ENCODE data around the gene TMPRSS11D.

TMPRSS11D gene

DNA sequence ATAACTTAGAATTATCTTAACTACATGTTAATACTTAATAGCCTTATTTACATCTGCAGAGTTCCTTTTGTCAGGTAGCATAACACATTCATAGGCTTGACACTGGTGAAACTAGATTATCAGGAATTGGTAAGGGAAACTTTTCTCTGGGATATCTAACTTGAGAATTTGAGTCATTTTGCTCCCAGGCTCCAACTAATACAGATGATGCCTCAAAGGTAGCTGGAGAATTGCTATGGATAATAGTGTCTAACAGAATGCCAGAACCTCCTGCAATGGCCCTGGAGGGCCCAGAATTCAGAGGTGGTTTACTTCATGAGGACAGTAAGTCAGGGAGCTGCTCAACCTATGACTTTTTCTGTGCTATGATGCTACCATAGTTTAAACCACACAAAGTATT, 13.9 kb upstream of the TMPRSS11D start:
- Histone ChIP-seq H3K4me3 (ENCODE audit: low read length) (no peak overlapping the region), H3K4me2 (ENCODE audit: low read length) (no peak overlapping the region), H3K79me2 (ENCODE audit: control insufficient read depth, low read length) (no peaks in the 10 kb centered on the region), H3F3A (ENCODE audit: control insufficient read depth, insufficient read depth) (no peaks in the 10 kb centered on the region), H3K9me2 (replicated peaks; ENCODE audit: control insufficient read depth, low read length) (no peaks in the 10 kb centered on the region), H3K27ac (ENCODE audit: low read depth, low read length) (no peak overlapping the region), H3K9me3 (ENCODE audit: control insufficient read depth, insufficient read depth, low read length) (peaks cover 2% of the 10 kb centered on the region; the same call in 1 of the 2 replicates), H3K36me3 (ENCODE audit: control insufficient read depth, low read length) (no peaks in the 10 kb centered on the region), H4K20me1 (ENCODE audit: control insufficient read depth, insufficient read depth, low read depth, low read length) (no peaks in the 10 kb centered on the region), H3K27me3 (ENCODE audit: control insufficient read depth, low read length) (no peaks in the 10 kb centered on the region), H3K4me1 (ENCODE audit: control insufficient read depth, low read length) (no peaks in the 10 kb centered on the region)
- TF ChIP-seq, protein P1, sequence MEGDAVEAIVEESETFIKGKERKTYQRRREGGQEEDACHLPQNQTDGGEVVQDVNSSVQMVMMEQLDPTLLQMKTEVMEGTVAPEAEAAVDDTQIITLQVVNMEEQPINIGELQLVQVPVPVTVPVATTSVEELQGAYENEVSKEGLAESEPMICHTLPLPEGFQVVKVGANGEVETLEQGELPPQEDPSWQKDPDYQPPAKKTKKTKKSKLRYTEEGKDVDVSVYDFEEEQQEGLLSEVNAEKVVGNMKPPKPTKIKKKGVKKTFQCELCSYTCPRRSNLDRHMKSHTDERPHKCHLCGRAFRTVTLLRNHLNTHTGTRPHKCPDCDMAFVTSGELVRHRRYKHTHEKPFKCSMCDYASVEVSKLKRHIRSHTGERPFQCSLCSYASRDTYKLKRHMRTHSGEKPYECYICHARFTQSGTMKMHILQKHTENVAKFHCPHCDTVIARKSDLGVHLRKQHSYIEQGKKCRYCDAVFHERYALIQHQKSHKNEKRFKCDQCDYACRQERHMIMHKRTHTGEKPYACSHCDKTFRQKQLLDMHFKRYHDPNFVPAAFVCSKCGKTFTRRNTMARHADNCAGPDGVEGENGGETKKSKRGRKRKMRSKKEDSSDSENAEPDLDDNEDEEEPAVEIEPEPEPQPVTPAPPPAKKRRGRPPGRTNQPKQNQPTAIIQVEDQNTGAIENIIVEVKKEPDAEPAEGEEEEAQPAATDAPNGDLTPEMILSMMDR (IDR thresholded peaks at IDR 0.05; ENCODE audit: low read depth, low read length, poor library complexity, severe bottlenecking): no peak
- no peak for TF ChIP-seq EZH2phosphoT487 (IDR thresholded peaks at IDR 0.05; ENCODE audit: borderline replicate concordance, low read length)

DNA sequence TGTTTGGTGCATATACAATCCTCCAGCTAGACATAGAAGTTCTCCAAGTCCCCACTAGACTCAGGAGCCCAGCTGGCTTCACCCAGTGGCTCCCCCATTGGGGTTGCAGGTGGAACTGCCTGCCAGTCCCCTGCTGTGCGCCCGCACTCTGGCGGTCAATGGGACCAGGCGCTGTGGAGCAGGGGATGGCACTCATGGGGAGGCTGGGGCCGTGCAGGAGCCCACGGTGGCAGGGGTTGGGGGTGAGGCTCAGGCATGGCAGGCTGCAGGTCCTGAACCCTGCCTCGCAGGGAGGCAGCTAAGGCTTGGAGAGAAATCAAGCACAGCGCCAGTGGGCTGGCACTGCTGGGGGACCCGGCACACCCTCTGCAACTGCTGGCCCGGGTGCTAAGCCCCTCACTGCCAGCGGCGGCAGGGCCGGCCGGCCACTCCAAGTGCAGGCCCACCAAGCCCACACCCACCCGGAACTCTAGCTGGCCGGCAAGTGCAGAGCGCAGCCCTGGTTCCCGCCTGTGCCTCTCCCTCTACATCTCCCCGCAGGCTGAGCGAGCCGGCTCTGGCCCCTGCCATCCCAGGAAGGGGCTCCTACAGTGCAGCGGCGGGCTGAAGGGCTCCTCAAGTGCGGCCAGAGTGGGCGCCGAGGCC, 12.7 kb upstream of the TMPRSS11D start:
- Histone ChIP-seq H3K9me2 (replicated peaks; ENCODE audit: control insufficient read depth, low read length) (no peaks in the 10 kb centered on the region), H4K20me1 (ENCODE audit: control insufficient read depth, insufficient read depth, low read depth, low read length) (no peaks in the 10 kb centered on the region), H3K79me2 (ENCODE audit: control insufficient read depth, low read length) (no peaks in the 10 kb centered on the region), H3K4me2 (ENCODE audit: low read length) (no peak overlapping the region), H3K4me1 (ENCODE audit: control insufficient read depth, low read length) (no peaks in the 10 kb centered on the region), H3K27me3 (ENCODE audit: control insufficient read depth, low read length) (no peaks in the 10 kb centered on the region), H3K36me3 (ENCODE audit: control insufficient read depth, low read length) (no peaks in the 10 kb centered on the region), H3F3A (ENCODE audit: control insufficient read depth, insufficient read depth) (no peaks in the 10 kb centered on the region), H3K4me3 (ENCODE audit: low read length) (no peak overlapping the region), H3K9me3 (ENCODE audit: control insufficient read depth, insufficient read depth, low read length) (peaks cover 2% of the 10 kb centered on the region; the same call in 1 of the 2 replicates), H3K27ac (ENCODE audit: low read depth, low read length) (no peak overlapping the region)
- TF ChIP-seq, protein P1 (IDR thresholded peaks at IDR 0.05; ENCODE audit: low read depth, low read length, poor library complexity, severe bottlenecking): no peak
- TF ChIP-seq EZH2phosphoT487 (IDR thresholded peaks at IDR 0.05; ENCODE audit: borderline replicate concordance, low read length): no peak

DNA sequence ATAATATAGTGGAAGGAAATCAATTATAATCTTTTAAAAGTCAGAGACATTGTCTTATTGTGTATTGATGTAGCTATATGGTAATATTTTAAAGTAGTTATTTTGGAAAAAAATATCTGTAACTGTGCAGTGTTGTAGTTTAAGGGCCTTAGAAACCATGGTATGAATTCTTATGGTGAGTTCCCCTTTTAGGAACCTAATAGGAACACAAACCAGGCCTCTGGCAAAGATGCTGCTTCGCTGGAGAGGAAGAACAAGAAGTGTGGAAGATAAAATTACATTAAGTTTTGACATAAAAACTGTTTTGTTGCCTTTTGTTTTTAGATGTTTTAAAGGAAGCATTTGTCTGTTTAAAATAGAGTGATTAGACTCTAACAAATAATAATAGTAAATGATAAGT, 10.9 kb upstream of the TMPRSS11D start:
- TF ChIP-seq EZH2phosphoT487 (IDR thresholded peaks at IDR 0.05; ENCODE audit: borderline replicate concordance, low read length): no peak
- TF ChIP-seq, protein P1 (IDR thresholded peaks at IDR 0.05; ENCODE audit: low read depth, low read length, poor library complexity, severe bottlenecking): no peak
- Histone ChIP-seq H3K4me2 (ENCODE audit: low read length) (no peak overlapping the region), H4K20me1 (ENCODE audit: control insufficient read depth, insufficient read depth, low read depth, low read length) (no peaks in the 10 kb centered on the region), H3F3A (ENCODE audit: control insufficient read depth, insufficient read depth) (no peaks in the 10 kb centered on the region), H3K27ac (ENCODE audit: low read depth, low read length) (no peak overlapping the region), H3K79me2 (ENCODE audit: control insufficient read depth, low read length) (no peaks in the 10 kb centered on the region), H3K9me2 (replicated peaks; ENCODE audit: control insufficient read depth, low read length) (no peaks in the 10 kb centered on the region), H3K36me3 (ENCODE audit: control insufficient read depth, low read length) (no peaks in the 10 kb centered on the region), H3K27me3 (ENCODE audit: control insufficient read depth, low read length) (no peaks in the 10 kb centered on the region), H3K9me3 (ENCODE audit: control insufficient read depth, insufficient read depth, low read length) (peaks cover 2% of the 10 kb centered on the region; the same call in 1 of the 2 replicates), H3K4me3 (ENCODE audit: low read length) (no peak overlapping the region), H3K4me1 (ENCODE audit: control insufficient read depth, low read length) (no peaks in the 10 kb centered on the region)
